HG02759 (cell line): ENCODE data around the gene HEXIM2.
"Not testable (repeated sequence)": the region's sequence is repeated elsewhere in the genome, so short reads cannot be mapped to it uniquely, and the experiment has no call there.

Experiments used
- ATAC-seq: cut with Tn5 transposase; IDR thresholded peaks from one replicate; pipeline ENCODE4 v1.9.1; 2021; ENCODE audit warnings: mild to moderate bottlenecking, moderate library complexity; ENCODE audit not compliant: unreplicated experiment

HEXIM2 gene

DNA sequence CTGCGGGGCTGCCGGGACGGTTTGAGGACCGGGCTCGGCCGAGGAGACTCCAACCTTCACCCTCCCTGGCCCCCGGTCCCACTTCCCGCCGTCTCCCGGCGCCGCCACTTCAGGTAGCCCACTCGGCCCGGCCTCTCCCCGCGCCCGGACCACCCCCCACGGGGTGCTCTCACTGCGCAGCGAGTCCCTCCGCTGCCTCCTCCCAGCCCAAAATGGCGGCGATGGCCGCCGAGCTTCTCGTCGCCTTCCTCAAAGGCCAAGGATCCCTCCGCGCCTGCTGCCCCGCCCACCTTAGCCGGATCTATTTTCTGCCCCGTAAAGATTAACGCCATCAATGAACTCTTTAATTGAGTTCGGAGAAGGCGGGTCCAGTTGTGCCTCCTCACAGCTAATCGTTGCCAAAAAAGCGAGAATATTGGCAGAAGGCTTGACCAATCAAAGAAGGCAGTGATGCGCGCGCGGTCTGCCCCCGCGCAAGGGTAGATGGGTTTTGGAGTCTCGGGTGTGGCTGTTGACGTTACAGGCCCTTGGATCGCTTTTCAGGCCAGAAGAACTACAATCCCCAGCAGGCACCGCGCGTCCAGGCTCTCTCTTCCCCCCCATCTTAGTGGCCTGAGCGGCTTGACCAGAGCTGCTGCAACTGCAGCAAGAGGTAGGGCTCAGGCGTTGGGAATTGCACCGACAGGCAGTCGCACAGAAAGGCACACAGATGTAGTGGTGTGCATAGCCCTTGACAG lies at the start of gene HEXIM2:
Gene HEXIM2 (plus strand): TSS at position 588 of the 737 bp plus-strand sequence. CDS start 919 bp downstream, outside the sequence.
- ATAC-seq, result peak; percentile 90

- no peak for ATAC-seq
Measured at GRCh38 chr17:45112559-45113423, 48.9 kb upstream of the HEXIM2 start.

DNA sequence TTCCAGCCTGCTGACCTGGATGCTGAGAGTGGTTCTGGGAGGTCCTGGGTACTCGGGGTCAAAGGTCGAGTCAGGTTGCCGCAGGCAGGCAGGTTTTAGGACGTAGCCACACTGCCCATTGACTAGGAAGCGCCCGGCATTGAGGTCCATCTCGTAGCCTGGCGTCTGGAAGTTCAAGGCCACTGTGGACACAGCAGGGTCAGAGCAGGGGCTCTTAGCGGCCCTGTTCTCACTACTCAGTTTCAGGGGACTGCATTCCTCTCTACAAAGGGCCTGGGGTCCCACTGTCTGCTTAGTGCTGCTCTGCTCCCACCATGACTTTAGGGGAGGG lies 48.3 kb upstream of the HEXIM2 start:
- no peak for ATAC-seq

GRCh38 chr17:45114117-45114932 lies 47.4 kb upstream of the HEXIM2 start:
- no peak for ATAC-seq

GRCh38 chr17:45115015-45115625 lies 46.6 kb upstream of the HEXIM2 start:
- no peak for ATAC-seq

GRCh38 chr17:45115871-45116270 lies 45.8 kb upstream of the HEXIM2 start:
- no peak for ATAC-seq

GRCh38 chr17:45116434-45117016 lies 45.1 kb upstream of the HEXIM2 start:
- ATAC-seq, result no peak

- no peak for ATAC-seq
Measured at GRCh38 chr17:45117334-45117733, 44.3 kb upstream of the HEXIM2 start.

GRCh38 chr17:45117848-45118646 lies 43.6 kb upstream of the HEXIM2 start:
- no peak for ATAC-seq

DNA sequence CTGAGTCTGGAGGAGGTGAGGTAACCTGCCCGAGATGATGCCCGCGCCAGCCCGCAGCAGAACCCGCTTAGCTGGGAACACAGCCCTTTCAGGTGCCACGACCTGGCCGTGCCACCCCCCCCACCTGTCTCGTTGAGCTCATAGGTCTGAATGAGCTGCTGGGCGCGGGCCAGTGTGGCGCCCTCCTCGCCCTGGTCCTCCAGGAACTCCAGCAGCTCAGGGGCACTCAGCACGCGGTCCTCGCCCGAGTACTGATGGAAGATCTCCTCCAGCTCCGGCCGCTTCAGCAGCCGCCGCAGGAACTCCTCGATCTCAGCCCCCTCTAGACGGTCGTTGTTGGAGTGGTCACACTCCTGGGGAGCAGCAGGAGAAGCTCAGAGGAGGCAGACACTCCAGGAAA lies 43.0 kb upstream of the HEXIM2 start:
- no peak for ATAC-seq

DNA sequence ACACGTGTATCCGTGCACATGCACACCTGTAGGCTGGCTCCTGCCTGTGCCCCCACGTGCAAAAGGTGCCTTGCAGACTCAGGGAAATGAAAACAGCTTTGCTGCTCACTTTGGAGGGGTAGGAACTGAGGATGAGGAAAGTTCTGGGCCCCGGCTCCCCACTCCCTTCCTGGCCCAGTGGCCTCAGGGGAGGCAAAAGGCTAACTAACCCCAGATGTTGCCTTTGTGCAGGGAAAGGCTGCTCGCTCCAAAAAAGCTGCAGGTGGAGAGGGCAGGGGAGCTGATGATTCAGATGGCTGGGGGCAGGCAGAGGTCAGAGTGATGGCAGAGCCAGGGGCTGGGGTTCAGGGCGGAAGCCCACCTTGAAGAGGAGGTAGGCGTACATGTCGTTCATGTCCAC lies 41.7 kb upstream of the HEXIM2 start:
- no peak for ATAC-seq

DNA sequence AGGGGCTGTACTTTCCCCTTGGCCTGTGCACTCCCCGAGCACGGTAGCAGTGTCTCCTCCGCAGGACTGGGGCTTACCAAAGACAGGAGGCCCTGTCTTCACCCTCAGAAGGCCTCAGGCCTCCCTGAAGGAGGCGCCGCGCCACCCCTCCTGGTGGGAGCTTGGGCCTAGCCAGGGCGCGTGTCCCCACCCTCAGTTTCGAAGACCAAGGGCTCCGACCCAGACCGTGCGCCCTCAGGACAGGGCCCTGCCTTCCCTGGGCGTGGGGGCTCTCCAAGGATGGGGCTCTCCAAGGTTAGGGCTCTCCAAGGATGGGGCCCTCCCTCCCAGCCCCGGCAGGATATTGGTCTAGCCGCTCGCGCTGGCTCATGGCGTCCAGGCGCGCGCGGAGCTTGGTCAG lies 41.1 kb upstream of the HEXIM2 start:
- no peak for ATAC-seq

- ATAC-seq, result no peak
Measured at GRCh38 chr17:45121055-45121454, 40.6 kb upstream of the HEXIM2 start.

- no peak for ATAC-seq
Measured at GRCh38 chr17:45123076-45123770, 38.5 kb upstream of the HEXIM2 start.

DNA sequence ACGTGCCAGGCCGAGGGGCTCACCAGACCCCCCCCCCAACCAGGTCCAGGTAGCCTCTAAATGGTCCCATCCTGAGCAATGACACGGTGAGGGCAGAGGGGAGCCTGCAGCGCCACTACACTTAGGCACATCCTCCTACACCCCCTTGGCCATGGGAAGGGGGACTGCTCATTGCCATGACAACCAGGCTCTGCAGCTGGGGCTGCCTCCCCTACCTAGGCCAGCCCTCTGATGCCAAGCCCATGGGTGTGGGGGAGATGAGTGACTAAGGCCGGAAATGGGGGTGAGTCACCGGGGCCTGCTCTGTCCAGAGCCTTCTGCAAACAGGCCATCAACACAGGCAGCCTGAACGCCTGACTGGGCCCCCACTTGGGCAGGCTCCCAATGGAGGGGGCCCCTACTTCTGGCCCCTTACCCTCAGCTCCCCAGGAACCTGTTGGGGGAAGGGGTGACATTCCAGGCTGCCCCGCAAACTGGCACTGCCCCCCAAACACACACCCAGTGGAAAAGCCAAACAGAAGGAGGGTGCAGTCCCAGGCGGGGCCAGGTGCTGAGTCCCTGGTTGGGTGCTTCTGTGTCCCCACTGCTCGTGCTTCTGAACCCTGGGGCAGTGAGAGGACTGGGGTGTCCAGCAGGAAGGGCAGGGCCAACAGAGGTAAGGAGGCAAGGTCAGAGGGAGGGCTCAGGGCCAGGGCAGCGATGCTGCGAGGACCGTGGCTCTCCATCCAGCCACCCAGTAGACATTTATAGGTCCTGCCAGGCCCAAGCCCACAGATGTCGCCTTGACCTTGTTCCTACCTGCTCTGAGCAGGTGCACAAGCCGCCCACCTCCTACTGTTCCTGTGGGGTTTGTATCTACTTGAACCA lies 37.5 kb upstream of the HEXIM2 start:
- ATAC-seq, result peak; percentile 48

DNA sequence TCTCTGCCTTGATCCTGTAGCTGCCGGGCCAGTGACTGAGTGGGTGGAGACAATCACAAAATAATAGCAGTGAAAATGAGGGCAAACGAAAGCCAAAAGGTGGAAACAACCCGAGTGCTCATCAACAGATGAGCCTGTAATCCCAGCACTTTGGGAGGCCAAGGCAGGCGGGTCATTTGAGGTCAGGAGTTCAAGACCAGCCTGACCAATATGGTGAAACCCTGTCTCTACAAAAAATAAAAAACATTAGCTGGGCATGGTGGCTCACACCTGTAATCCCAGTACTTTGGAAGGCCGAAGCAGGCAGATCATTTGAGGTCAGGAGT lies 36.9 kb upstream of the HEXIM2 start:
- ATAC-seq, result not testable (repeated sequence)

DNA sequence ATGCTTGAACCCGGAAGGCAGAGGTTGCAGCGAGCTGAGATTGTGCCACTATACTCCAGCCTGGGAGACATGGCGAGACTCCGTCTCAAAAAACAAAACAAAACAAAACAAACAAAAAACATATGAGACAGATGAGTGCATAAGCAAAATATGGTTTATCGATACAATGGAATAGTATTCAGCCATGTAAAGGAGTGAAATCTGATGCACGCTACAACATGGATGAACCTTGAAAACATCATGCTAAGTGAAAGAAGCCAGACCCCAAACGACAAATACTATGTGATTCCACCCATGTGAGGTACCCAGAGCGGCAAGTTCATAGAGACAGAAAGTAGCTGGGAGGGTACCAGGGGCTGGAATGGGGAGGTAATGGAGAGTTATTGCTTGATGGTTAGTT lies 36.2 kb upstream of the HEXIM2 start:
- ATAC-seq, result no peak

DNA sequence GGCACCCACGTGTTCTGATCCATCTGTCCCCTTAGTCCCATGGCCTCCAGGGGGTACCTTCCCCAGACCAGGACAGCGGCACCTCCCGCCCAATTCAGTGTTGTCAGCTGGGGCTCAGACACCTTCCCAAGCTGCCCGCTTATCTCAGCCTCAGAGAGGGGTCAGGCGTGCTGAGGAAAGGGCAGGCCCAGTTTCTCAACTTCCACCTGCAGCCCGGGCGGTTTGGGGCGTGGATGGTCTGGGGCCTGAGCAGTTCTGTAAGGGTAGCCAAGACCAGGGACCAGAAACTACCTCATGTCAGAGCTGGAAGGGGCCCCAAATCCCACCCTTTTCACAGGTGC lies 34.5 kb upstream of the HEXIM2 start:
- no peak for ATAC-seq
